GM21515 (cell line): ENCODE measurements around the gene MUC13.

ENCODE experiments used
- ATAC-seq: cut with Tn5 transposase; IDR thresholded peaks from one replicate; pipeline ENCODE4 v1.9.1; 2021; ENCODE audit not compliant: unreplicated experiment

Gene MUC13

GRCh38 chr3:124878561-124879336 is 55.8 kb downstream of the MUC13 start:
- ATAC-seq: no peak

GRCh38 chr3:124877674-124878073 is 56.9 kb downstream of the MUC13 start:
- no peak for ATAC-seq

GRCh38 chr3:124876401-124876878 is 58.1 kb downstream of the MUC13 start:
- ATAC-seq: no peak

GRCh38 chr3:124873226-124873625 is 61.3 kb downstream of the MUC13 start:
- no peak for ATAC-seq

- ATAC-seq: no peak
Measured at GRCh38 chr3:124867511-124867910, 67.0 kb downstream of the MUC13 start.

- no peak for ATAC-seq
Measured at GRCh38 chr3:124862006-124862405, 72.5 kb downstream of the MUC13 start.

- no peak for ATAC-seq
Measured at GRCh38 chr3:124861041-124861440, 73.5 kb downstream of the MUC13 start.

GRCh38 chr3:124860599-124860998 is 74.0 kb downstream of the MUC13 start:
- ATAC-seq: no peak

- no peak for ATAC-seq
Measured at GRCh38 chr3:124859025-124859424, 75.5 kb downstream of the MUC13 start.

- no peak for ATAC-seq
Measured at GRCh38 chr3:124858275-124858674, 76.3 kb downstream of the MUC13 start.

- ATAC-seq: no peak
Measured at GRCh38 chr3:124856677-124857076, 77.9 kb downstream of the MUC13 start.
